ENCODE measurements around the gene PKN1. TPM values are rescaled to one million over a fixed set of nuclear protein-coding genes. Genes with fewer than 3 reads are reported as not detected.

Gene PKN1
- total and polyA plus RNA-seq, 2 of the 13 experiments (the other 11 are each of a cell fraction or from before 2014, with no cell fraction given), result 45.7 to 54.5 TPM

DNA sequence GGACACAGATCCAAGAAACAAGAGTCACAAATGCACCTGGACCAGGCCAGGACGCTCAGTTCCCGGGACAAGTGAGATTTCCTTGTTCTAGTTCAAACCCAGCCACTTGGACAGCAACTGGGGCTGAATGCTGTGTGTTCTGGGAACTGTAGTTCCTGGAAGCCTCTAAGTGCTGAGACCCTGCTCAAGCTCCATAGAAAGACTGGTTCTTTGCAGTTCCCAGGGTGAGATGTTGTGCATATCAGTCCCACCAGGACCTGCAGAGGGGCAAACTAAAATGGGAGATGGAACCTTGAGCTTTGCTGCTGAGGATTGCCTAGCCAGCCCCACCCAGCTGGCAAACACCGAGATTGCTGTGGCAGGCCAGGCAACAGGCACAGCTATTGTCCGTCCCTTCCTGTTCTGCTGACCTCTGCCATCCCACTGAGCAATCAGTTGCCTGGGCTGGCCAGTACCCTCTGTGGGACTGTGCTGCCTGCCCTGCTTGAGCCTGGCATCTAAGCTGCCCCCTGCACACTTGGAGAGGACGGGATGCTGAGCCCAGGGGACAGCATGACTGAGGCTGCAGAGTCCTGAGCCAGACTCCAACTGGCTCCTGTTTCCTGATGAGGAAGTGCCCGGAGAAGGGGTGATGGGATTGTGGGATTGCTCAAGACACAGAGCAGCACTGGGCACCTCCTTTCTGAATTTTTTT is 64.3 kb downstream of the PKN1 start (continued):
- TF ChIP-seq RARG (CRISPR knock-in tag; IDR thresholded peaks at IDR 0.05; ENCODE audit: low read depth) (no peak), MLLT10 (CRISPR knock-in tag; IDR thresholded peaks at IDR 0.05) (no peak), HNRNPLL (IDR thresholded peaks at IDR 0.05; ENCODE audit: low read depth, low read length, poor library complexity, severe bottlenecking) (no peak), GABPB1 (CRISPR knock-in tag; IDR thresholded peaks at IDR 0.05) (peak; percentile 36; the same call in 1 of the 2 replicates), SOX5 (CRISPR knock-in tag; IDR thresholded peaks at IDR 0.05; ENCODE audit: borderline replicate concordance) (no peak), HMG20B (CRISPR knock-in tag; conservative IDR thresholded peaks at IDR 0.05) (no peak), FLYWCH1 (CRISPR knock-in tag; IDR thresholded peaks at IDR 0.05) (no peak), MEIS1 (CRISPR knock-in tag; IDR thresholded peaks at IDR 0.05; ENCODE audit: borderline replicate concordance) (no peak), STAT5B (CRISPR knock-in tag; IDR thresholded peaks at IDR 0.05) (no peak), ZFP37 (CRISPR knock-in tag; IDR thresholded peaks at IDR 0.05; ENCODE audit: borderline replicate concordance) (no peak), ZNF687 (CRISPR knock-in tag; IDR thresholded peaks at IDR 0.05) (peak; percentile 62), REXO4 (CRISPR knock-in tag; IDR thresholded peaks at IDR 0.05; ENCODE audit: borderline replicate concordance) (no peak), ZNF576 (CRISPR knock-in tag; IDR thresholded peaks at IDR 0.05) (no peak), ZNF546 (CRISPR knock-in tag; conservative IDR thresholded peaks at IDR 0.05) (0 out of 2 replicates have a peak, but pooled peaks have one; percentile 39)
- TF ChIP-seq, protein P1, sequence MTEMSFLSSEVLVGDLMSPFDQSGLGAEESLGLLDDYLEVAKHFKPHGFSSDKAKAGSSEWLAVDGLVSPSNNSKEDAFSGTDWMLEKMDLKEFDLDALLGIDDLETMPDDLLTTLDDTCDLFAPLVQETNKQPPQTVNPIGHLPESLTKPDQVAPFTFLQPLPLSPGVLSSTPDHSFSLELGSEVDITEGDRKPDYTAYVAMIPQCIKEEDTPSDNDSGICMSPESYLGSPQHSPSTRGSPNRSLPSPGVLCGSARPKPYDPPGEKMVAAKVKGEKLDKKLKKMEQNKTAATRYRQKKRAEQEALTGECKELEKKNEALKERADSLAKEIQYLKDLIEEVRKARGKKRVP (CRISPR knock-in tag; IDR thresholded peaks at IDR 0.05), result no peak
- TF ChIP-seq, protein P2, sequence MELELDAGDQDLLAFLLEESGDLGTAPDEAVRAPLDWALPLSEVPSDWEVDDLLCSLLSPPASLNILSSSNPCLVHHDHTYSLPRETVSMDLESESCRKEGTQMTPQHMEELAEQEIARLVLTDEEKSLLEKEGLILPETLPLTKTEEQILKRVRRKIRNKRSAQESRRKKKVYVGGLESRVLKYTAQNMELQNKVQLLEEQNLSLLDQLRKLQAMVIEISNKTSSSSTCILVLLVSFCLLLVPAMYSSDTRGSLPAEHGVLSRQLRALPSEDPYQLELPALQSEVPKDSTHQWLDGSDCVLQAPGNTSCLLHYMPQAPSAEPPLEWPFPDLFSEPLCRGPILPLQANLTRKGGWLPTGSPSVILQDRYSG (CRISPR knock-in tag; IDR thresholded peaks at IDR 0.05), result no peak
- TF ChIP-seq, protein P3, sequence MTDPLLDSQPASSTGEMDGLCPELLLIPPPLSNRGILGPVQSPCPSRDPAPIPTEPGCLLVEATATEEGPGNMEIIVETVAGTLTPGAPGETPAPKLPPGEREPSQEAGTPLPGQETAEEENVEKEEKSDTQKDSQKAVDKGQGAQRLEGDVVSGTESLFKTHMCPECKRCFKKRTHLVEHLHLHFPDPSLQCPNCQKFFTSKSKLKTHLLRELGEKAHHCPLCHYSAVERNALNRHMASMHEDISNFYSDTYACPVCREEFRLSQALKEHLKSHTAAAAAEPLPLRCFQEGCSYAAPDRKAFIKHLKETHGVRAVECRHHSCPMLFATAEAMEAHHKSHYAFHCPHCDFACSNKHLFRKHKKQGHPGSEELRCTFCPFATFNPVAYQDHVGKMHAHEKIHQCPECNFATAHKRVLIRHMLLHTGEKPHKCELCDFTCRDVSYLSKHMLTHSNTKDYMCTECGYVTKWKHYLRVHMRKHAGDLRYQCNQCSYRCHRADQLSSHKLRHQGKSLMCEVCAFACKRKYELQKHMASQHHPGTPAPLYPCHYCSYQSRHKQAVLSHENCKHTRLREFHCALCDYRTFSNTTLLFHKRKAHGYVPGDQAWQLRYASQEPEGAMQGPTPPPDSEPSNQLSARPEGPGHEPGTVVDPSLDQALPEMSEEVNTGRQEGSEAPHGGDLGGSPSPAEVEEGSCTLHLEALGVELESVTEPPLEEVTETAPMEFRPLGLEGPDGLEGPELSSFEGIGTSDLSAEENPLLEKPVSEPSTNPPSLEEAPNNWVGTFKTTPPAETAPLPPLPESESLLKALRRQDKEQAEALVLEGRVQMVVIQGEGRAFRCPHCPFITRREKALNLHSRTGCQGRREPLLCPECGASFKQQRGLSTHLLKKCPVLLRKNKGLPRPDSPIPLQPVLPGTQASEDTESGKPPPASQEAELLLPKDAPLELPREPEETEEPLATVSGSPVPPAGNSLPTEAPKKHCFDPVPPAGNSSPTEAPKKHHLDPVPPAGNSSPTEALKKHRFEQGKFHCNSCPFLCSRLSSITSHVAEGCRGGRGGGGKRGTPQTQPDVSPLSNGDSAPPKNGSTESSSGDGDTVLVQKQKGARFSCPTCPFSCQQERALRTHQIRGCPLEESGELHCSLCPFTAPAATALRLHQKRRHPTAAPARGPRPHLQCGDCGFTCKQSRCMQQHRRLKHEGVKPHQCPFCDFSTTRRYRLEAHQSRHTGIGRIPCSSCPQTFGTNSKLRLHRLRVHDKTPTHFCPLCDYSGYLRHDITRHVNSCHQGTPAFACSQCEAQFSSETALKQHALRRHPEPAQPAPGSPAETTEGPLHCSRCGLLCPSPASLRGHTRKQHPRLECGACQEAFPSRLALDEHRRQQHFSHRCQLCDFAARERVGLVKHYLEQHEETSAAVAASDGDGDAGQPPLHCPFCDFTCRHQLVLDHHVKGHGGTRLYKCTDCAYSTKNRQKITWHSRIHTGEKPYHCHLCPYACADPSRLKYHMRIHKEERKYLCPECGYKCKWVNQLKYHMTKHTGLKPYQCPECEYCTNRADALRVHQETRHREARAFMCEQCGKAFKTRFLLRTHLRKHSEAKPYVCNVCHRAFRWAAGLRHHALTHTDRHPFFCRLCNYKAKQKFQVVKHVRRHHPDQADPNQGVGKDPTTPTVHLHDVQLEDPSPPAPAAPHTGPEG (CRISPR knock-in tag; IDR thresholded peaks at IDR 0.05), result no peak

Data from HepG2 (cell line).